ENCODE data around the gene MBP. TPM values are rescaled to one million over a fixed set of nuclear protein-coding genes. Genes with fewer than 3 reads are reported as not detected.

MBP gene
- polyA plus RNA-seq, 3 donors from 2014 or later, result 187 to 403 (median 297) TPM

- H3K4me3 Mint-ChIP-seq, result no peak overlapping the region
- H3K4me1 Mint-ChIP-seq, result peaks cover 61 to 71% of the 10 kb centered on the region in 2 donors
- peaks cover 0 to 32% (median 13%) of the 10 kb centered on the region in 3 donors for H3K27me3 Mint-ChIP-seq (ENCODE audit: low read depth in 3 of 3)
- peak overlapping the region in 5 of 6 donors; percentile 26 to 86 (median 53) for H3K27ac Mint-ChIP-seq
- H3K36me3 Mint-ChIP-seq, result no peaks in the 10 kb centered on the region
- H3K9me3 Mint-ChIP-seq, result no peaks in the 10 kb centered on the region
- no peak for DNase-seq
These were observed 130.1 kb downstream of the MBP start for GRCh38 chr18:77002496-77002895.

- H3K27me3 Mint-ChIP-seq (ENCODE audit: low read depth in 3 of 3), result peaks cover 0 to 29% (median 12%) of the 10 kb centered on the region in 3 donors
- H3K27ac Mint-ChIP-seq, result peak overlapping the region in 5 of 6 donors; percentile 16 to 76 (median 43)
- no peak overlapping the region for H3K4me3 Mint-ChIP-seq
- peaks cover 57 to 66% of the 10 kb centered on the region in 2 donors for H3K4me1 Mint-ChIP-seq
- H3K36me3 Mint-ChIP-seq, result no peaks in the 10 kb centered on the region
- DNase-seq, result no peak
- H3K9me3 Mint-ChIP-seq, result no peaks in the 10 kb centered on the region
These were observed 130.6 kb downstream of the MBP start for GRCh38 chr18:77001979-77002378.

- peaks cover 51 to 60% of the 10 kb centered on the region in 2 donors for H3K4me1 Mint-ChIP-seq
- no peaks in the 10 kb centered on the region for H3K9me3 Mint-ChIP-seq
- no peak overlapping the region for H3K4me3 Mint-ChIP-seq
- H3K36me3 Mint-ChIP-seq, result no peaks in the 10 kb centered on the region
- H3K27me3 Mint-ChIP-seq (ENCODE audit: low read depth in 3 of 3), result peaks cover 0 to 31% (median 11%) of the 10 kb centered on the region in 3 donors
- H3K27ac Mint-ChIP-seq, result peak overlapping the region in 2 of 6 donors; percentile 7 to 39
- DNase-seq, result no peak
These were observed 131.5 kb downstream of the MBP start for GRCh38 chr18:77001041-77001440.

- H3K36me3 Mint-ChIP-seq, result no peaks in the 10 kb centered on the region
- peak; percentile 47 to 60 (median 55) for DNase-seq
- peaks cover 45 to 54% of the 10 kb centered on the region in 2 donors for H3K4me1 Mint-ChIP-seq
- H3K9me3 Mint-ChIP-seq, result no peaks in the 10 kb centered on the region
- peak overlapping the region in 3 of 5 donors; percentile 1 to 40 (median 21) for H3K4me3 Mint-ChIP-seq
- H3K27me3 Mint-ChIP-seq (ENCODE audit: low read depth in 3 of 3), result peaks cover 0 to 28% (median 8%) of the 10 kb centered on the region in 3 donors
- H3K27ac Mint-ChIP-seq, result peak overlapping the region; percentile 7 to 75 (median 58)
These were observed 132.1 kb downstream of the MBP start for GRCh38 chr18:77000527-77000926.

GRCh38 chr18:76999077-76999476, 133.5 kb downstream of the MBP start:
- Mint-ChIP-seq H3K36me3 (no peaks in the 10 kb centered on the region), H3K4me1 (peaks cover 31 to 40% of the 10 kb centered on the region in 2 donors), H3K27ac (peak overlapping the region in 1 of 6 donors; percentile 73)

GRCh38 chr18:76997951-76998808, 134.4 kb downstream of the MBP start:
- H3K27ac Mint-ChIP-seq, result peak overlapping the region in 4 of 6 donors; percentile 35 to 73 (median 50)
- no peaks in the 10 kb centered on the region for H3K9me3 Mint-ChIP-seq
- no peaks in the 10 kb centered on the region for H3K36me3 Mint-ChIP-seq
- H3K4me1 Mint-ChIP-seq, result peaks cover 23 to 31% of the 10 kb centered on the region in 2 donors
- H3K27me3 Mint-ChIP-seq (ENCODE audit: low read depth in 3 of 3), result peaks cover 0 to 25% (median 0%) of the 10 kb centered on the region in 3 donors
- no peak for DNase-seq
- H3K4me3 Mint-ChIP-seq, result no peak overlapping the region

More at GRCh38 chr18:76999077-76999476, 133.5 kb downstream of the MBP start:
- H3K9me3 Mint-ChIP-seq, result no peaks in the 10 kb centered on the region
- DNase-seq, result no peak
- H3K4me3 Mint-ChIP-seq, result no peak overlapping the region
- peaks cover 0 to 24% (median 0%) of the 10 kb centered on the region in 3 donors for H3K27me3 Mint-ChIP-seq (ENCODE audit: low read depth in 3 of 3)

- Mint-ChIP-seq H3K9me3 (no peaks in the 10 kb centered on the region), H3K27me3 (ENCODE audit: low read depth in 3 of 3) (peaks cover 0 to 17% (median 4%) of the 10 kb centered on the region in 3 donors), H3K27ac (no peak overlapping the region), H3K4me3 (no peak overlapping the region), H3K4me1 (peaks cover 11 to 15% of the 10 kb centered on the region in 2 donors), H3K36me3 (no peaks in the 10 kb centered on the region)
- DNase-seq, result no peak
These were observed 136.2 kb downstream of the MBP start for GRCh38 chr18:76996429-76996828.

GRCh38 chr18:76995896-76996295, 136.7 kb downstream of the MBP start:
- Mint-ChIP-seq H3K27ac (no peak overlapping the region), H3K27me3 (ENCODE audit: low read depth in 3 of 3) (peaks cover 0 to 16% (median 4%) of the 10 kb centered on the region in 3 donors), H3K9me3 (no peaks in the 10 kb centered on the region), H3K4me1 (peaks cover 11 to 12% of the 10 kb centered on the region in 2 donors), H3K4me3 (no peak overlapping the region), H3K36me3 (no peaks in the 10 kb centered on the region)
- no peak for DNase-seq

GRCh38 chr18:76994086-76994654, 138.4 kb downstream of the MBP start:
- DNase-seq, result no peak
- Mint-ChIP-seq H3K27ac (no peak overlapping the region), H3K9me3 (no peaks in the 10 kb centered on the region), H3K4me1 (peaks cover 0 to 5% of the 10 kb centered on the region in 2 donors), H3K27me3 (ENCODE audit: low read depth in 3 of 3) (peaks cover 2 to 23% (median 6%) of the 10 kb centered on the region in 3 donors), H3K4me3 (no peak overlapping the region), H3K36me3 (peaks cover 0 to 6% (median 0%) of the 10 kb centered on the region in 3 donors)

- Mint-ChIP-seq H3K27me3 (ENCODE audit: low read depth in 3 of 3) (peaks cover 2 to 21% (median 6%) of the 10 kb centered on the region in 3 donors), H3K36me3 (peaks cover 0 to 6% (median 0%) of the 10 kb centered on the region in 3 donors), H3K4me3 (no peak overlapping the region), H3K27ac (peak overlapping the region in 1 of 6 donors; percentile 50), H3K4me1 (peaks cover 0 to 5% of the 10 kb centered on the region in 2 donors), H3K9me3 (no peaks in the 10 kb centered on the region)
- DNase-seq, result no peak
These were observed 139.0 kb downstream of the MBP start for GRCh38 chr18:76993573-76993972.

GRCh38 chr18:76993085-76993382, 139.5 kb downstream of the MBP start:
- peaks cover 2 to 20% (median 6%) of the 10 kb centered on the region in 3 donors for H3K27me3 Mint-ChIP-seq (ENCODE audit: low read depth in 3 of 3)
- no peak overlapping the region for H3K4me3 Mint-ChIP-seq
- no peaks in the 10 kb centered on the region for H3K9me3 Mint-ChIP-seq
- no peak overlapping the region for H3K27ac Mint-ChIP-seq
- H3K36me3 Mint-ChIP-seq, result peaks cover 0 to 10% (median 0%) of the 10 kb centered on the region in 3 donors
- no peak for DNase-seq
- peaks cover 0 to 5% of the 10 kb centered on the region in 2 donors for H3K4me1 Mint-ChIP-seq

- Mint-ChIP-seq H3K36me3 (peaks cover 0 to 10% (median 0%) of the 10 kb centered on the region in 3 donors), H3K4me3 (no peak overlapping the region), H3K27ac (no peak overlapping the region), H3K27me3 (ENCODE audit: low read depth in 3 of 3) (peaks cover 2 to 19% (median 6%) of the 10 kb centered on the region in 3 donors), H3K9me3 (no peaks in the 10 kb centered on the region), H3K4me1 (peaks cover 0 to 5% of the 10 kb centered on the region in 2 donors)
- no peak for DNase-seq
These were observed 140.1 kb downstream of the MBP start for GRCh38 chr18:76992226-76993084.

GRCh38 chr18:76991021-76991688, 141.4 kb downstream of the MBP start:
- no peak for DNase-seq
- Mint-ChIP-seq H3K4me1 (peaks cover 0 to 5% of the 10 kb centered on the region in 2 donors), H3K27me3 (ENCODE audit: low read depth in 3 of 3) (peaks cover 2 to 17% (median 6%) of the 10 kb centered on the region in 3 donors), H3K9me3 (no peaks in the 10 kb centered on the region), H3K27ac (peak overlapping the region in 1 of 6 donors; percentile 51), H3K4me3 (no peak overlapping the region), H3K36me3 (peaks cover 0 to 18% (median 0%) of the 10 kb centered on the region in 3 donors)
